Lung (tissue), 12 donors: ENCODE results near the gene EPHB1. TPM values are rescaled to one million over a fixed set of nuclear protein-coding genes. Genes with fewer than 3 reads are reported as not detected.

Source experiments
- ATAC-seq: fragments of 200-7000 bp; cut with Tn5 transposase; one replicate; pipeline ENCODE4 v1.9.1; 2020; ENCODE audit warnings: moderate number of reproducible peaks; ENCODE audit not compliant: insufficient read depth, low FRiP score
- DNase-seq, 3 donors: peaks; one replicate each; pipeline ENCODE4 v3.0.0-alpha.2; 2013 to 2017
- H3K27ac ChIP-seq, 2 donors: one replicate each; pipeline ENCODE4 v1.5.1; 2013; ENCODE audit warnings: mild to moderate bottlenecking in 2 of 2, moderate library complexity in 2 of 2, control low read depth in 1 of 2, inconsistent platforms in 1 of 2, low read depth in 1 of 2, low read length in 1 of 2
- H3K27me3 ChIP-seq, 3 donors: one replicate each; pipeline ENCODE4 v1.5.1; 2013; ENCODE audit warnings: low read length in 2 of 3; ENCODE audit not compliant: control insufficient read depth in 3 of 3, insufficient read depth in 3 of 3
- H3K36me3 ChIP-seq, 4 donors: one replicate each; pipeline ENCODE4 v1.5.1; 2013; ENCODE audit warnings: low read length in 4 of 4, mild to moderate bottlenecking in 1 of 4, moderate library complexity in 1 of 4; ENCODE audit not compliant: control insufficient read depth in 4 of 4, insufficient read depth in 4 of 4
- H3K4me1 ChIP-seq, 5 donors: one replicate each; pipeline ENCODE4 v1.5.1; 2013; ENCODE audit warnings: low read length in 5 of 5, mild to moderate bottlenecking in 2 of 5, moderate library complexity in 1 of 5; ENCODE audit not compliant: control insufficient read depth in 5 of 5, insufficient read depth in 5 of 5
- H3K4me3 ChIP-seq: one replicate; pipeline ENCODE4 v1.5.1; 2013; ENCODE audit warnings: mild to moderate bottlenecking, control low read depth, moderate library complexity
- H3K9ac ChIP-seq, 2 donors: one replicate each; pipeline ENCODE4 v1.5.1; 2013; ENCODE audit warnings: low read length in 2 of 2, control low read depth in 1 of 2; ENCODE audit not compliant: insufficient read depth in 1 of 2
- H3K9me3 ChIP-seq, 4 donors: one replicate each; pipeline ENCODE4 v1.5.1; 2013; ENCODE audit warnings: low read length in 3 of 4, mild to moderate bottlenecking in 1 of 4, moderate library complexity in 1 of 4; ENCODE audit not compliant: control insufficient read depth in 4 of 4, insufficient read depth in 3 of 4
- CTCF ChIP-seq: IDR thresholded peaks from 2 replicates; pipeline ENCODE4 v1.5.1; 2012; ENCODE audit warnings: mild to moderate bottlenecking; ENCODE audit errors: control extremely low read depth, extremely low read depth
- WGBS, 2 donors: extraction: QIAGEN DNeasy Blood & Tissue Kit; methylation state at CpG; one replicate each; pipeline ENCODE4 v1.1.7; 2013; 5-methylcytosine and 5-hydroxymethylcytosine counted together
- polyA plus RNA-seq, 2 donors: library from polyadenylated mRNA; stranded (reverse); fragments of 200-250 nt; gene quantifications; one replicate each; pipeline ENCODE4 v1.2.1, GENCODE V29; 2013
- total RNA-seq, 2 donors: library from RNA; depleted of rRNA in 1 of 2; stranded (reverse); fragments of >200 nt in 1 of 2; gene quantifications; one replicate each; pipeline ENCODE4 v1.2.1, GENCODE V29; 2014 to 2021
- donor health status: control.
- donor health status: control.
- donor health status: Bipolar disorder and iron deficiency.
- donor health status: healthy.
- donor health status: DM: yes; HTN: yes; CAD: no.

The EPHB1 gene
- total and polyA plus RNA-seq, 4 donors: 0.30 to 6.3 (median 2.1) TPM

GRCh38 chr3:135017003-135017893 lies 222.2 kb downstream of the EPHB1 start:
- peaks cover 0 to 3% (median 0%) of the 10 kb centered on the region in 4 donors for H3K9me3 ChIP-seq
- no peaks in the 10 kb centered on the region for H3K36me3 ChIP-seq
- H3K9ac ChIP-seq: no peak overlapping the region
- H3K4me1 ChIP-seq: no peaks in the 10 kb centered on the region
- WGBS, 2 donors: 64 to 76% methylated on average over 9 of the region's 9 CpGs
- no peak overlapping the region for H3K4me3 ChIP-seq
- TF ChIP-seq CTCF: no peak
- no peaks in the 10 kb centered on the region for H3K27me3 ChIP-seq
- ATAC-seq: no peak
- H3K27ac ChIP-seq: no peak overlapping the region
- peak in 2 of 3 donors; percentile 3 to 16 for DNase-seq

- H3K27ac ChIP-seq: no peak overlapping the region
- no peaks in the 10 kb centered on the region for H3K4me1 ChIP-seq
- WGBS, 2 donors: 80 to 92% methylated on average over 7 of the region's 7 CpGs
- H3K4me3 ChIP-seq: no peak overlapping the region
- ATAC-seq (no peak), DNase-seq (no peak)
- no peak overlapping the region for H3K9ac ChIP-seq
- no peaks in the 10 kb centered on the region for H3K36me3 ChIP-seq
- H3K27me3 ChIP-seq: no peaks in the 10 kb centered on the region
- no peak for TF ChIP-seq CTCF
- peaks cover 0 to 2% (median 0%) of the 10 kb centered on the region in 4 donors for H3K9me3 ChIP-seq
Measured at GRCh38 chr3:135018149-135018923, 223.3 kb downstream of the EPHB1 start.

GRCh38 chr3:135020181-135020580 lies 225.1 kb downstream of the EPHB1 start:
- Histone ChIP-seq H3K4me3 (no peak overlapping the region), H3K4me1 (no peaks in the 10 kb centered on the region), H3K9me3 (no peaks in the 10 kb centered on the region), H3K27me3 (no peaks in the 10 kb centered on the region), H3K9ac (no peak overlapping the region), H3K36me3 (no peaks in the 10 kb centered on the region), H3K27ac (no peak overlapping the region)
- DNase-seq: no peak
- ATAC-seq: no peak
- no peak for TF ChIP-seq CTCF
- WGBS, 2 donors: 72 to 73% methylated on average over 3 of the region's 3 CpGs
